HUES48 (cell line): Measurements from ENCODE around the gene OVAAL.

ENCODE experiments used
- H3K27ac ChIP-seq: one replicate; pipeline ENCODE4 v1.7.0; 2013; ENCODE audit warnings: low read depth, low read length, inconsistent platforms
- H3K27me3 ChIP-seq: 2 replicates; pipeline ENCODE4 v1.6.1; 2013; ENCODE audit warnings: mild to moderate bottlenecking, low read length; ENCODE audit not compliant: control insufficient read depth, insufficient read depth
- H3K36me3 ChIP-seq: 2 replicates; pipeline ENCODE4 v1.6.1; 2013; ENCODE audit warnings: low read length; ENCODE audit not compliant: control insufficient read depth, insufficient read depth
- H3K4me1 ChIP-seq: 2 replicates; pipeline ENCODE4 v1.6.1; 2013; ENCODE audit warnings: mild to moderate bottlenecking, low read length; ENCODE audit not compliant: control insufficient read depth, insufficient read depth
- H3K4me3 ChIP-seq: 2 replicates; pipeline ENCODE4 v1.5.1; 2013; ENCODE audit warnings: mild to moderate bottlenecking, low read depth, low read length
- H3K9ac ChIP-seq: 2 replicates; pipeline ENCODE4 v1.6.1; 2013; ENCODE audit warnings: mild to moderate bottlenecking, low read depth, low read length, moderate library complexity
- H3K9me3 ChIP-seq: 2 replicates; pipeline ENCODE4 v1.6.1; 2013; ENCODE audit warnings: low read length; ENCODE audit not compliant: control insufficient read depth, insufficient read depth

The OVAAL gene

GRCh38 chr1:180525715-180526039, 33.1 kb upstream of the OVAAL start:
- Histone ChIP-seq H3K4me1 (peaks cover 20% of the 10 kb centered on the region), H3K9ac (no peak overlapping the region), H3K27me3 (no peaks in the 10 kb centered on the region), H3K9me3 (no peaks in the 10 kb centered on the region), H3K4me3 (no peak overlapping the region), H3K36me3 (no peaks in the 10 kb centered on the region), H3K27ac (no peak overlapping the region)

GRCh38 chr1:180527101-180527669, 31.6 kb upstream of the OVAAL start:
- no peak overlapping the region for H3K9ac ChIP-seq
- no peaks in the 10 kb centered on the region for H3K9me3 ChIP-seq
- no peaks in the 10 kb centered on the region for H3K36me3 ChIP-seq
- H3K27ac ChIP-seq, result no peak overlapping the region
- no peak overlapping the region for H3K4me3 ChIP-seq
- H3K27me3 ChIP-seq, result no peaks in the 10 kb centered on the region
- H3K4me1 ChIP-seq, result peaks cover 13% of the 10 kb centered on the region

- no peaks in the 10 kb centered on the region for H3K27me3 ChIP-seq
- no peak overlapping the region for H3K27ac ChIP-seq
- no peak overlapping the region for H3K4me3 ChIP-seq
- H3K9ac ChIP-seq, result no peak overlapping the region
- no peaks in the 10 kb centered on the region for H3K36me3 ChIP-seq
- H3K9me3 ChIP-seq, result no peaks in the 10 kb centered on the region
- H3K4me1 ChIP-seq, result peaks cover 6% of the 10 kb centered on the region; the same call in 1 of the 2 replicates
Observed at GRCh38 chr1:180528868-180529470, 29.8 kb upstream of the OVAAL start.

GRCh38 chr1:180530501-180530900, 28.3 kb upstream of the OVAAL start:
- Histone ChIP-seq H3K9me3 (no peaks in the 10 kb centered on the region), H3K4me3 (no peak overlapping the region), H3K4me1 (peaks cover 6% of the 10 kb centered on the region; the same call in 1 of the 2 replicates), H3K27ac (no peak overlapping the region), H3K27me3 (no peaks in the 10 kb centered on the region), H3K9ac (no peak overlapping the region), H3K36me3 (no peaks in the 10 kb centered on the region)

GRCh38 chr1:180532854-180533253, 25.9 kb upstream of the OVAAL start:
- Histone ChIP-seq H3K27ac (no peak overlapping the region), H3K27me3 (no peaks in the 10 kb centered on the region), H3K9ac (no peak overlapping the region), H3K36me3 (no peaks in the 10 kb centered on the region), H3K4me1 (no peaks in the 10 kb centered on the region), H3K4me3 (no peak overlapping the region), H3K9me3 (no peaks in the 10 kb centered on the region)

- Histone ChIP-seq H3K4me1 (no peaks in the 10 kb centered on the region), H3K9me3 (no peaks in the 10 kb centered on the region), H3K9ac (no peak overlapping the region), H3K4me3 (no peak overlapping the region), H3K36me3 (no peaks in the 10 kb centered on the region), H3K27ac (no peak overlapping the region), H3K27me3 (no peaks in the 10 kb centered on the region)
Observed at GRCh38 chr1:180533266-180533987, 25.3 kb upstream of the OVAAL start.

- H3K27ac ChIP-seq, result no peak overlapping the region
- no peak overlapping the region for H3K4me3 ChIP-seq
- no peak overlapping the region for H3K9ac ChIP-seq
- no peaks in the 10 kb centered on the region for H3K36me3 ChIP-seq
- H3K9me3 ChIP-seq, result no peaks in the 10 kb centered on the region
- no peaks in the 10 kb centered on the region for H3K27me3 ChIP-seq
- H3K4me1 ChIP-seq, result no peaks in the 10 kb centered on the region
Observed at GRCh38 chr1:180534214-180534613, 24.6 kb upstream of the OVAAL start.

- no peaks in the 10 kb centered on the region for H3K4me1 ChIP-seq
- H3K27me3 ChIP-seq, result no peaks in the 10 kb centered on the region
- H3K9ac ChIP-seq, result no peak overlapping the region
- no peak overlapping the region for H3K4me3 ChIP-seq
- H3K27ac ChIP-seq, result no peak overlapping the region
- no peaks in the 10 kb centered on the region for H3K36me3 ChIP-seq
- no peaks in the 10 kb centered on the region for H3K9me3 ChIP-seq
Observed at GRCh38 chr1:180535418-180535999, 23.3 kb upstream of the OVAAL start.

- no peaks in the 10 kb centered on the region for H3K27me3 ChIP-seq
- H3K9ac ChIP-seq, result no peak overlapping the region
- H3K27ac ChIP-seq, result no peak overlapping the region
- H3K9me3 ChIP-seq, result no peaks in the 10 kb centered on the region
- no peak overlapping the region for H3K4me3 ChIP-seq
- H3K4me1 ChIP-seq, result peaks cover 2% of the 10 kb centered on the region
- no peaks in the 10 kb centered on the region for H3K36me3 ChIP-seq
Observed at GRCh38 chr1:180536821-180537372, 21.9 kb upstream of the OVAAL start.

GRCh38 chr1:180539136-180539535, 19.6 kb upstream of the OVAAL start:
- Histone ChIP-seq H3K9ac (no peak overlapping the region), H3K27ac (no peak overlapping the region), H3K27me3 (no peaks in the 10 kb centered on the region), H3K9me3 (no peaks in the 10 kb centered on the region), H3K36me3 (no peaks in the 10 kb centered on the region), H3K4me1 (peaks cover 11% of the 10 kb centered on the region), H3K4me3 (no peak overlapping the region)
